DND-41 (cell line): ENCODE data around the gene LCE1D.

Source experiments
- EZH2 ChIP-seq: IDR thresholded peaks from 3 replicates; pipeline ENCODE4 v1.6.1; 2012; ENCODE audit warnings: borderline replicate concordance, low read depth, mild to moderate bottlenecking, moderate library complexity, low read length, inconsistent platforms; ENCODE audit not compliant: severe bottlenecking
- TF ChIP-seq, protein P1 (sequence below): IDR thresholded peaks from 2 replicates; pipeline ENCODE4 v1.5.1; 2012; ENCODE audit warnings: borderline replicate concordance, low read length, moderate library complexity, mild to moderate bottlenecking; ENCODE audit not compliant: poor library complexity, severe bottlenecking; ENCODE audit errors: extremely low read depth

DNA sequence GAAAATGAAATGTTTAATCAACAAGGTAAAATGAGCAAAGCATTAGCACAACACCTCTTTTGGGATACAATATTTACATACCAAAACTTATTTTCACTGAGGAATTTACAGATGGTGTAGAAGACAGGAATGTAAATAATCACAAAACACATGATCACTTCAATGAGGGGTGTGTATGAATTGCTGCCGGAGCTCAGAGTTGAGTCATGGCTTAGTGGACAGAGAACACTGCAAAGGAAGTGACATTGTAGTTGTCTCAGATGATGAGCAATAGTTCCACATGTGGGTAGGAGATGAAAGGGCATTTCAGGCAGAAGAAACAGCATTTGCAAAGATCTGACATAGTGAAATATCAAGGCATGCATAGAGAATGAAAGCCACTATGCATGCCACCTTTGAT is 44.3 kb upstream of the LCE1D start:
- TF ChIP-seq, protein P1, sequence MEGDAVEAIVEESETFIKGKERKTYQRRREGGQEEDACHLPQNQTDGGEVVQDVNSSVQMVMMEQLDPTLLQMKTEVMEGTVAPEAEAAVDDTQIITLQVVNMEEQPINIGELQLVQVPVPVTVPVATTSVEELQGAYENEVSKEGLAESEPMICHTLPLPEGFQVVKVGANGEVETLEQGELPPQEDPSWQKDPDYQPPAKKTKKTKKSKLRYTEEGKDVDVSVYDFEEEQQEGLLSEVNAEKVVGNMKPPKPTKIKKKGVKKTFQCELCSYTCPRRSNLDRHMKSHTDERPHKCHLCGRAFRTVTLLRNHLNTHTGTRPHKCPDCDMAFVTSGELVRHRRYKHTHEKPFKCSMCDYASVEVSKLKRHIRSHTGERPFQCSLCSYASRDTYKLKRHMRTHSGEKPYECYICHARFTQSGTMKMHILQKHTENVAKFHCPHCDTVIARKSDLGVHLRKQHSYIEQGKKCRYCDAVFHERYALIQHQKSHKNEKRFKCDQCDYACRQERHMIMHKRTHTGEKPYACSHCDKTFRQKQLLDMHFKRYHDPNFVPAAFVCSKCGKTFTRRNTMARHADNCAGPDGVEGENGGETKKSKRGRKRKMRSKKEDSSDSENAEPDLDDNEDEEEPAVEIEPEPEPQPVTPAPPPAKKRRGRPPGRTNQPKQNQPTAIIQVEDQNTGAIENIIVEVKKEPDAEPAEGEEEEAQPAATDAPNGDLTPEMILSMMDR, result no peak
- no peak for TF ChIP-seq EZH2
